Endothelial cell (in vitro differentiated cells): Measurements from ENCODE around the gene TRPM3. TPM values are rescaled to one million over a fixed set of nuclear protein-coding genes. Genes with fewer than 3 reads are reported as not detected.

Experiments
- DNase-seq: peaks from one replicate; pipeline ENCODE4 v3.0.0; 2021; ENCODE audit warnings: low spot score
- H3K27ac Mint-ChIP-seq: one replicate; pipeline ENCODE4 v1.8.0; 2021; ENCODE audit warnings: mixed read lengths, inconsistent platforms; ENCODE audit not compliant: unreplicated experiment
- H3K27me3 Mint-ChIP-seq: one replicate; pipeline ENCODE4 v1.8.0; 2021; ENCODE audit warnings: mild to moderate bottlenecking, moderate library complexity, mixed read lengths, inconsistent platforms; ENCODE audit not compliant: unreplicated experiment
- H3K36me3 Mint-ChIP-seq: one replicate; pipeline ENCODE4 v1.8.0; 2021; ENCODE audit warnings: mild to moderate bottlenecking, low read depth, mixed read lengths, inconsistent platforms; ENCODE audit not compliant: unreplicated experiment
- H3K4me1 Mint-ChIP-seq: one replicate; pipeline ENCODE4 v1.8.0; 2021; ENCODE audit warnings: mild to moderate bottlenecking, mixed read lengths, inconsistent platforms; ENCODE audit not compliant: unreplicated experiment
- H3K4me3 Mint-ChIP-seq: one replicate; pipeline ENCODE4 v1.8.0; 2021; ENCODE audit warnings: mild to moderate bottlenecking, mixed read lengths, inconsistent platforms; ENCODE audit not compliant: unreplicated experiment
- H3K9me3 Mint-ChIP-seq: one replicate; pipeline ENCODE4 v1.8.0; 2021; ENCODE audit warnings: mixed read lengths, inconsistent platforms; ENCODE audit not compliant: unreplicated experiment
- total RNA-seq: library from RNA; stranded (reverse); fragmentation: NEBNext Ultra II Directional; extraction: Animal tissue kit (Norgen Biotek cat#: 25700); gene quantifications from one replicate; pipeline ENCODE4 v1.2.1, GENCODE V29; 2021; ENCODE audit not compliant: unreplicated experiment
- TF ChIP-seq, protein P1 (sequence below): fragments of 200-600 bp; sonication (generic); IDR thresholded peaks from one replicate; pipeline ENCODE4 v1.5.0; 2021; ENCODE audit warnings: antibody characterized with exemption; ENCODE audit not compliant: unreplicated experiment

The TRPM3 gene
- total RNA-seq, 1 donor from 2014 or later: 0.54 TPM

DNA sequence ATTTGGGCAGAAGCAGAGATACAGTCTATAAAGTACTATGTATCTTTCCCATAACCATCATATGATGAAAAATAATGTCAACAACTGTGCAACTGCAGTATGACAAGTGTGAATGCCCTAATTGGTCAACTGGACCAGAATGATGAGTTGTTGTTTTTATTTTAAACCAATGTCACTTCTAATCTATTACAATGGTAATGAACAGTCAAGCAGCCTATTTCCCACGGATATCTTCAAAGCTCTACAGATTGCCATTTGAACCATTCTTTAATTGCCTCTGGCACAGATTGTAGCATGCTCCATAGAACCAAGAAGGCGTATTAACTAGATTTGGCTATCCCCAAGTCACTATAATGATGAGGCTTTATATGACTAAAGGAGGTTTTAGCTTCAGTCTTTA is 233.6 kb downstream of the TRPM3 start:
- TF ChIP-seq, protein P1, sequence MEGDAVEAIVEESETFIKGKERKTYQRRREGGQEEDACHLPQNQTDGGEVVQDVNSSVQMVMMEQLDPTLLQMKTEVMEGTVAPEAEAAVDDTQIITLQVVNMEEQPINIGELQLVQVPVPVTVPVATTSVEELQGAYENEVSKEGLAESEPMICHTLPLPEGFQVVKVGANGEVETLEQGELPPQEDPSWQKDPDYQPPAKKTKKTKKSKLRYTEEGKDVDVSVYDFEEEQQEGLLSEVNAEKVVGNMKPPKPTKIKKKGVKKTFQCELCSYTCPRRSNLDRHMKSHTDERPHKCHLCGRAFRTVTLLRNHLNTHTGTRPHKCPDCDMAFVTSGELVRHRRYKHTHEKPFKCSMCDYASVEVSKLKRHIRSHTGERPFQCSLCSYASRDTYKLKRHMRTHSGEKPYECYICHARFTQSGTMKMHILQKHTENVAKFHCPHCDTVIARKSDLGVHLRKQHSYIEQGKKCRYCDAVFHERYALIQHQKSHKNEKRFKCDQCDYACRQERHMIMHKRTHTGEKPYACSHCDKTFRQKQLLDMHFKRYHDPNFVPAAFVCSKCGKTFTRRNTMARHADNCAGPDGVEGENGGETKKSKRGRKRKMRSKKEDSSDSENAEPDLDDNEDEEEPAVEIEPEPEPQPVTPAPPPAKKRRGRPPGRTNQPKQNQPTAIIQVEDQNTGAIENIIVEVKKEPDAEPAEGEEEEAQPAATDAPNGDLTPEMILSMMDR: no peak
- Mint-ChIP-seq H3K27ac (no peak overlapping the region), H3K9me3 (no peaks in the 10 kb centered on the region), H3K4me1 (no peaks in the 10 kb centered on the region), H3K27me3 (no peaks in the 10 kb centered on the region), H3K4me3 (no peak overlapping the region), H3K36me3 (no peaks in the 10 kb centered on the region)
- DNase-seq: no peak

DNA sequence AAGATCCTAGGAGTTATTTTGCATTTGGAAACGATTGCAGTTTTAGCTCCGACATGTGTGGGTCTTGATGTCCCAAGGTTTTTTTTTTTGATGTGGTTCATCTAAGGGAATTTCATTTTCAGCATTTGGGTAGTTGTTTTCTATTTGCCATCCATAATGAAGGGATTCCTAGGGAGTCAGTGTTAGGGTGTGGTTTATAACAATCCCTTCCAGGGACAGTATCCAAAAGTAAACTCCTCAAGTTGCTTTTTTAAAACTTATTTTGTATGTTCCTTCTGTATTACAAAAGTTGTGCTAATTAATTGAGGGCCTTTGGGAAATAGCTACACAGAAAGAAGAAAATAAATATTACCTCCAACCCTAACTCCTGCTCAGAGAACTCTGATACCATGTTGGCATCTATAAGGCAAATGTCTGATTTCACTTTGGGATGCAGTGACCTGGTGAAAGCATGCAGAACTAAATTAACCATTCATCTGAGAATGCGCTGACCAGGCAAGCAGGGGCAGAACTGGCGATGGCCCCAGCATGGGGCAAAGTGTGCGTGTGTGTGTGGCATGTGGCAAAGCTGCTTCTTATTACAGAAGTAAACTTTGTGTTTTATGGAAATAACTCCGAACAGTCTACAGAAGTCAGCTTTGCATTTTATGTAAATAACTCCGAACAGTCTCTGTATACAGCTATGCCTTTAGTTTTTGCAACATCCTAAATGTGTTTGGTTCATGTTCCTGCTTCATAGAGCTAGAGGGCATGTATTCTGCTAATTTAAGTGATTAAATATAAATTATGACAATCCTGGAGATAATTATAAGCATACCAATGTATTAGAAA is 237.2 kb downstream of the TRPM3 start:
- TF ChIP-seq, protein P1: no peak
- Mint-ChIP-seq H3K36me3 (no peaks in the 10 kb centered on the region), H3K4me3 (no peak overlapping the region), H3K27ac (no peak overlapping the region), H3K9me3 (no peaks in the 10 kb centered on the region), H3K4me1 (no peaks in the 10 kb centered on the region), H3K27me3 (no peaks in the 10 kb centered on the region)
- no peak for DNase-seq

DNA sequence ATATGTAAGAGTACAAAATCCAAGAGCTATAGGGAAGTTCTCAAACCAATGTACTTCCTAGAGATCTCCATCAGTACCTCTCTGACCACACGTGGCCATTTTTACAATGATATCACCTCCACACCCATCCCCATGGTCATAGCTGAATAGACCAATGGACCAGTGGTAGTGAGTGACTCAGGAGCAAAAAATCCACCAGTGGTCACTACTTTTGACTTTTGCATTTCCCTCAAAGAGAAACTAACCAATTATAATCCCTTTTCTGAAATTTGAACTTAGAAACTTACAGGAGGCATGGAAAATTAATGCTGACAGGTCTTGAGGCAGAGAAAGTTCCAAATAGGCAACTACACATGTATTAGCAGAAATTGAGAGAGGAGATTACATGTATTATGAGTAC is 238.4 kb downstream of the TRPM3 start:
- no peak overlapping the region for H3K27ac Mint-ChIP-seq
- no peaks in the 10 kb centered on the region for H3K36me3 Mint-ChIP-seq
- TF ChIP-seq, protein P1: no peak
- no peak for DNase-seq
- no peak overlapping the region for H3K4me3 Mint-ChIP-seq
- H3K27me3 Mint-ChIP-seq: no peaks in the 10 kb centered on the region
- H3K9me3 Mint-ChIP-seq: no peaks in the 10 kb centered on the region
- no peaks in the 10 kb centered on the region for H3K4me1 Mint-ChIP-seq

DNA sequence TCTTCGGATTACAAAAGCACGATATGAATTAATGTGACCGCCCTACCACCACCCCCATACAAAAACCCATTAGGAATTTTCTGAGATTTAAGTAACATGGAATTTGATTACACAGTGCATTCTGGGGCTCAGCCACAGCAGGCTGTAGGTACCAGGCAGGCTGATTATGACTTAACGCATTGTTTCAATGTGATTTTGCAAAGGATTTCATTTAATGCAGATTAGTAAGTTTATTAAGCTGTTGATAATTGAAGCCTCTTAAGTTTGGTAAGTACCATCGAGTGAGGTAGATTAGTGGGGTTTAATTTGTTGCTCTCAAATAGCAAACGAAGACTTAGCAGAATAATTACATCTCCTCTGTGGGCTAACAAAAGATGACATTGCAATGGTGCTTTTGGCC is 240.1 kb downstream of the TRPM3 start:
- DNase-seq: no peak
- Mint-ChIP-seq H3K36me3 (no peaks in the 10 kb centered on the region), H3K27ac (no peak overlapping the region), H3K27me3 (no peaks in the 10 kb centered on the region), H3K9me3 (no peaks in the 10 kb centered on the region), H3K4me1 (no peaks in the 10 kb centered on the region), H3K4me3 (no peak overlapping the region)
- TF ChIP-seq, protein P1: no peak

DNA sequence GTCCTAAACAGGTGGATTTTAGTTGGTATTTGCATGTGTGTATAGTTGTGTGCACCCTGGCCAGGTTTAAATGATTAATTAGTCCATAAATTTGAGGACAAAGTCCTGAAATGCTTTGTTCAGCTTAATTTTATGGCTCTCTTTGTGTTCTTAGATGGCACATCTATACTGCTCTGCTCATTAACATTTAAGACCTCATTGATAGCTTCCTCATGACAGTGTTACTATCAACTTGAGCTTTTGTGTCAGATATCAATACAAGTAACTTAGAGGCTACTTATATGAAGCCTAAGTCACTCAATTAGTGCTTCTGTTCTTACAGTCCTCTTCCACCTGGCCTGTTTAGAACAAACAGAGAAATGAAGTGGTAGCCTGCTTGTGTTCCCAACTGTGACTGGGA is 240.9 kb downstream of the TRPM3 start:
- DNase-seq: no peak
- Mint-ChIP-seq H3K4me1 (no peaks in the 10 kb centered on the region), H3K9me3 (no peaks in the 10 kb centered on the region), H3K36me3 (no peaks in the 10 kb centered on the region), H3K27ac (no peak overlapping the region), H3K27me3 (no peaks in the 10 kb centered on the region), H3K4me3 (no peak overlapping the region)
- TF ChIP-seq, protein P1: no peak
